HEK293 (cell line): Measurements from ENCODE around the gene LHX4.

Experiments used
- CTCF ChIP-seq: fragments of 450-650 bp; formaldehyde crosslinking; IDR thresholded peaks from 2 replicates; pipeline ENCODE4 v1.5.1; 2016; ENCODE audit warnings: missing biosample characterization, missing genetic modification characterization
- ZNF416 ChIP-seq: fragments of 450-650 bp; formaldehyde crosslinking; IDR thresholded peaks from 2 replicates; pipeline ENCODE4 v1.5.1; 2016; ENCODE audit warnings: missing biosample characterization, missing genetic modification characterization

- TF ChIP-seq CTCF (tag by site-specific recombination) (no peak), ZNF416 (no peak)
Measured at GRCh38 chr1:180290265-180291001, 60.4 kb downstream of the LHX4 start.
